NCI-H446 (cell line): ENCODE measurements around the gene ZNF33A.
"Not testable (repeated sequence)": the region's sequence is repeated elsewhere in the genome, so short reads cannot be mapped to it uniquely, and the experiment has no call there.

ENCODE experiments used
- DNase-seq, 2 experiments: peaks; one replicate each; lab custom pipeline; 2025; lab: John Stamatoyannopoulos, UW

Gene ZNF33A

DNA sequence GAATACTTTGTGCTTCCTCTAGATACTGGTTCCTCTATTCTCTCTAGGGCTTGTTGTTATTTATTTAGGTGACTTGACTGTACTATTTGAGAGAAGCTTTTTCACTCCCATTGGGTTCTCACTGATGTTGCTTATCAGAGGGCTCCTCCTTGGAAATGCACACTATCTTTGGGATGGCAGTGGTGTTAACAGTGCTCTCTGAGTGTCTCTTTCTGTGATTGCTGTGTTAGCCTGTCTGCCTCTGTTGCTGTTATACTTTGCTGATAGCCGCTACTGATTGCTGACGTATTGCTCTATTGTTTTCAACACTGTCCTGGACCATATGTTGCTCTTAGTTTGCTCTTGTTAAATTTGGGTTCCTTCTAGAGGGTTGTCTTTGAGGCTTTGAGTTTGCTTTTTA, 34.7 kb downstream of the ZNF33A start:
- no peak for DNase-seq

DNA sequence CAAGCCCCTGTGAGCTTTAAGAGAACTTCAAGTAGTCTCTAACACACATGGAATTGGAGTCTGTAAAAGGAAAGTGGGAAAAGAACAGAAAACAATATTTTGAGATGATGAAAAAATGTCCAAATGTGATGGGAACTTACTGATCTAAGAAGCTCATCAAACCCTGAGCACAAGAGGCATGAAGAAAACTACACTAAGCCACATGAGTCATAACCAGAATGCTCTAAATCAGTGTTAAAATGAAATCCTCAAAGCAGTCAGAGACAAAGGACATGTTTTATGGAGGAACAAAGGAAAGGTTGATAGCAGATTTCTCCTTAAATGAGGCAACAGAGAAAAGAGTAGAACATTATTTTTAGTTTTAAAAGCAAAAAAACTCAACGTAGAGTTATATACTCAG, 37.2 kb downstream of the ZNF33A start:
- no peak for DNase-seq

DNA sequence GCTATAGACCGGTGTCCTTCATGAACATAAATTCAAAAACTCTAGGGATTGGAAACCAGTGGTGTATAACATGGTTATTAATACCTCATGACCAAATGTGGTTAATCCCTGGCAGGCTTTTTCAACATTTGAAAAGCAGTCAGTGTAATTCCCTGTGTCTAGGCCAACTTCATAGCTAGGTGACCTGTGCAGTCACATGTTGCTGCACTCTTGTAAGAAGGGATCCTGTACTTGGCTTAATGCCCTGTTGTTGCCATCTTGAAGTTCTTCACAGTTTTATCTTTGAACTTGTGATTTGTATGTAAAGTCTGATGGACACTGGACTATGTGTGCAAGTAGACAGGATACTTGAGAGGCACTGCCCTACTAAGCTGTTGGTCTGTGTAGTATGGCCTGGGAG, 39.7 kb downstream of the ZNF33A start:
- DNase-seq, result no peak

DNA sequence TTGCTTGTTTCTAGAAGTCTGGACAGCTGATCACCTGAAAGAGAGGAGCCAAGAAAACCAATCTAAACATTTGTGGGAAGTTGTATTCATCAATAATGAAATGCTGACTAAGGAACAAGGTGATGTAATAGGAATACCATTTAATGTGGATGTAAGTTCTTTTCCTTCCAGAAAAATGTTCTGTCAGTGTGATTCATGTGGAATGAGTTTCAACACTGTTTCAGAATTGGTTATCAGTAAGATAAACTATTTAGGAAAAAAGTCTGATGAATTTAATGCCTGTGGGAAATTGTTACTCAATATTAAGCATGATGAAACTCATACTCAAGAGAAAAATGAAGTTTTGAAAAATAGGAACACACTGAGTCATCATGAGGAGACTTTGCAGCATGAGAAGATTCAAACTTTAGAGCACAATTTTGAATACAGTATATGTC, 43.9 kb downstream of the ZNF33A start:
- no peak for DNase-seq

DNA sequence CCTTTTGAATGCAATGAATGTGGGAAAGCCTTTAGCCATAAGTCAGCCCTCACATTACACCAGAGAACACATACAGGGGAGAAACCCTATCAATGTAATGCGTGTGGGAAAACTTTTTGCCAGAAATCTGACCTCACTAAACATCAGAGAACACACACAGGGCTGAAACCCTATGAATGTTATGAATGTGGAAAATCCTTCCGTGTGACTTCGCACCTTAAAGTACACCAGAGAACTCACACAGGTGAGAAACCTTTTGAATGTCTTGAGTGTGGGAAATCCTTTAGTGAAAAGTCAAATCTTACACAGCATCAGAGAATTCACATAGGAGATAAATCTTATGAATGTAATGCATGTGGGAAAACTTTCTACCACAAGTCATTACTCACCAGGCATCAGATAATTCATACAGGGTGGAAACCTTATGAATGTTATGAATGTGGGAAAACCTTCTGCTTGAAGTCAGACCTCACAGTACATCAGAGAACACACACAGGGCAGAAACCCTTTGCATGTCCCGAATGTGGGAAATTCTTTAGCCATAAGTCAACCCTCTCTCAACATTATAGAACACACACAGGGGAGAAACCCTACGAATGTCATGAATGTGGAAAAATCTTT, 44.9 kb downstream of the ZNF33A start:
- not testable (repeated sequence) for DNase-seq

DNA sequence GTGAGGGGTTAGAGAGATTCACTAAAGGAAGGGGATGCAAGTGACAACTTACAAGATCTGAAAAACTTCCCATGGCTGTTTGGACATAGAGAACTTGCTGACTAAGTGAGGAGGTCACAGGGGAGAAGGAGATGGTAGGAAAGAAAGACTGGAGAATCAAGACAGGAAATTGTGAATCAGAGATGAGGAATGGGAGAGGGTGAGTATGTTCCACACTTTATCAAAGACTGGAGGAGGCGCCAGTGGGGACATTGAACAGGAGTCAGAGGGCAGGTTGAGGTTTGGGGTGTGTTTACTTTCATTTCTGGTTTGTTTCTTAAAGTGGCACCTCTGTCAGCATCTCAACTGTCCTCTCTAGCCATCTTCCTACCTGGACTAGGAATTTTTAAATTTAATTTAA, 59.2 kb downstream of the ZNF33A start:
- DNase-seq, result not testable (repeated sequence)

DNA sequence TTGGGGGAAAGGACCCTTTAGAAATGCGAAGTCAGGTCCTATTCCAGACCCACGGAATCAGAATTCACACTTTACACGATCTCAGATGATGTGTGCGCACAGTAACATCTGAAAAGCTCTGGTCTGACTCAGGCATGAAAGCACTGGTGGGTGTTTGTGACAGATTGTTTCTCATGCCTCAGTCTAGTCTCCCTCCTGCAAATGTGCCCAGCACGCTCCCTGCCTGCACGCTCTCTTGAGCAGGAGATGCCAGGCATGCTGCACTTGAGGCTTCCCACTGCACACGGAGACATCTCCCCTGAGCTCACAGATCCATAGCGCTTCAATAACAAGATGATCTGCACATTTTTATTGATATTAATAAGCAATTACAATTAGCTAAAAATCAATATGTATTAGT, 60.0 kb downstream of the ZNF33A start:
- DNase-seq, result no peak

DNA sequence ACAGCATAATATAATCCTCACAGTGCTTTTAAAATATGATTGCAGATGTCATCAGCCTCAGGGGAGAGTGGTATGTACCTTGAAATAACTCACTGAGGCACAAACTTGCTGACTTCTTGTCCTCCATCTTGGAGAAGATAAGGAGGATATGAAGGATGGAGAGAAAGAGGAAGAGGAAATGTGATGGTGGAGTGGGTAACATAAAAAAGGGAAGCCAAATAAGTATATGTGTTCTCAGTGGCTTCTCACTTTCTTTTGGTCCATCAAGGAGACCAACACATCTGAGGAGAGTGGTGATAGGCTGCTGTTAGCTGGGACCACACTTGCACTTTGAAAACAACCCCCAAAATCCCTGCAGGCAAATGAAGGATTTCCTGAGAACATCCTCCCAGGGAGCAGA, 62.1 kb downstream of the ZNF33A start:
- DNase-seq, result no peak

DNA sequence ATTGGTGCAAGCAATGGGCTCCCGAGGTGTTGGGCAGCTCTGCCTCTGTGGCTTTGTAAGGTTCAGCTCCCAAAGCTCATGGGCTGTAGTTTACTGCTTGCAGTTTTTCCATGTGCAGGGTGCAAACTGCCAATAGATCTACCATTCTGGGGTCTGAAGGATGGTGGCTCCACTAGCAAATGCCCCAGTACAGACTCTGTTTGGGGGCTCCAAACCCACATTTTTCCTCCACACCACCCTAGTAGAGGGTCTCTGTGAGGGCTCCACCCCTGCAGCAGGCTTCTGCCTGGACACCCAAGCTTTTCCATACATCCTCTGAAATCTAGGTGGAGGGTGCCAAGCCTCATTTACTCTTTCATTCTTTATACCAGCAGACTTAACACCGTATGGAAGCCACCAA, 66.2 kb downstream of the ZNF33A start:
- DNase-seq, result no peak

DNA sequence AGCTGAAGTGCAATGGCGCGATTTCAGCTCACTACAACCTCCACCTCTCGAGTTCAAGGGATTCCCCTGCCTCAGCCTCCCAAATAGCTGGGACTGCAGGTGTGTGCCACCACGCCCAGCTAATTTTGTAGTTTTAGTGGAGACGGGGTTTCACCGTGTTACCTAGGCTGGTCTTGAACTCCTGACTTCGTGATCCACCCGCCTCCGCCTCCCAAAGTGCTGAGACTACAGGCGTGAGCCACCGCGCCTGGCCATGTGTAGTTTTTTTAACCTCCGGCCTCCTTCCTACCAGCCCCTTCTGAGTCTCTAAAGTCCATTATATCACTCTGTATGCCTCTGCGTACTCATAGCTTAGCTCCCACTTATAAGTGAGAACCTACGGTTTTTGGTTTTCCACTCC, 82.8 kb downstream of the ZNF33A start:
- not testable (repeated sequence) for DNase-seq

DNA sequence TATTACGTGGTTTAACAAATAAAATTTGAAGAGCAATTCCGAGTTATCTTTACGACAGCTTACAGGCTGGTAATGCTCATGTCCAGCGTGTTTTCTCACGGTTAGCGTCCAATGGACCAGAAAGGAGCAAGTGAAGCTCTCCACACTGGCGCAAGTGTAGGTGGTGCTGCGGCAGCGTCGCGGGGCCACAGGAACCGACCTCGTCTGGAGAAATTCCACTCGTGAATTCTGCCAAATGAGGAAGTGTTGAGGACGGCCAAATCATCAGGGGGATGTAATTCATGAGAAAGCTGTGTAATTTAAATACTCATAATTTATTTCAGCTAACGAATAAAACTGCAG, 83.3 kb downstream of the ZNF33A start:
- DNase-seq, result no peak

DNA sequence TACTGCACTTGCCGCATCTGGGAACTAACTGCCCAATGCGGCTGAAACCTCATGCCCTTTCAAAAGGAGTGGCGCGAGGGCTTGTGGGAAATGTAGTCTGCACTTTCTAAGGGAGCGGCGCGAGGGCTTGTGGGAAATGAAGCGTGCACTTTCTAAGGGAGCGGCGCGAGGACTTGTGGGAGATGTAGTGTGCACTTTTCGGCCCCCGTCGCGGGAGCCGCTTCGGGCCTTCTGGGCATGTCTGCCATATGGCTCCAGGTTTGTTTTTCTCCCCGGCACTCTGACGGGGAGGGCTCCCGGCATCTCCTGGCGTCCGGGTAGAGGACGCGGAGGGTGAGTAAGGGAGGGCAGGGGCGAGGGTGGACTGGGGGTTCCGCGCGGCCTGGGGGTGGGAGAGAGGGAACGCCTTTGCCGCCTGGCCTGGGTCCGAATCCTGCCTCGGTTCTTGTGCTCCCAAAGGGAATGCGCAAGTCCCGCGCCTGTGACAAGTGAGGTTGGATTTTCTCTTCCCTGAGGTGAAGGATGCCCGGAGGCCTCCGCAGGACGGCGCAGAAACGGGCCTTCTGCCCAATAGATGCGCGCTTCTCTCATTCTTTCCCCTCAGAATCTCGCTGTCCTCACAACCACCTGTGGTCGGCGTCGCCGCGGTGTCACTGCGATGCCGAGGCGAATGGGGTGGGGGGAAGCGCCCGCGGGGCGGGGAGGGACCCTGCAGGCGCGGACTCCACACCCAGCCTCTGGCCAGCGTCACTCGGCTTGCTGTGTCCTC, 83.9 kb downstream of the ZNF33A start, which contains the start of gene ZNF37A:
Gene ZNF37A (plus strand): TSS at position 180 of the 769 bp plus-strand sequence. CDS start 2,281 bp downstream, outside the sequence.
- peak; percentile 92 to 94 for DNase-seq

DNA sequence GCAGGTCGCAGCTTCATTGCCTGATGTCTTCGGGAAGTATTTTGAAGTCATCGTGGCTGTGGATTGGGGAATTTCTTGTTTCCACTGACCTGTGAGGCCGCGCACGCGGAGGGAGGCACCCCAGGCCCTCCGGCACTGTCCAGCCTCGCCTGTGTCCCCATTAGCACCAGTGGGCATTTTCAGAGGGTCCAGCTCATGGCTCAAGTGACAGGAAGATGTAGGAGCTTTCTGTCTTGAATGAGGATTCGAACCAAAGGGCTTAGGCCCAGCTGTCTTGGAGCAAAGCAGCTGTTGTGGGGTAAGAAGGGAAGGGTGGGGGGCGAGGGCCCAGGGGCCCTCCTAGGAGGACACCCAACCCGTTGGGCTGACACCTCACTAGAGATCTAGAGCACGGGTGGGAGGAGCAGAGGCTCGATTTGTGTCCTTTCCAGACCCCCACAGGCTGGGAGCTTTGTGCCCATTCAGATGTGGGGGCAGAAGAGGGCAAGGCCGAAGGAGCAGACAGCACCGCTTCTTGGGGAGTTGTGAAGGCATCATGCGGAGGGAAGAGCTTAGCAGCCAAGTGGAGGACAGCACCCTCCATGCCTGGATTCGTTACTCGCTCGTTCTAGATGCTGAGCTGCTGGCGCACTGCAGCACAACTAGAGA, 84.6 kb downstream of the ZNF33A start:
- DNase-seq, result no peak

DNA sequence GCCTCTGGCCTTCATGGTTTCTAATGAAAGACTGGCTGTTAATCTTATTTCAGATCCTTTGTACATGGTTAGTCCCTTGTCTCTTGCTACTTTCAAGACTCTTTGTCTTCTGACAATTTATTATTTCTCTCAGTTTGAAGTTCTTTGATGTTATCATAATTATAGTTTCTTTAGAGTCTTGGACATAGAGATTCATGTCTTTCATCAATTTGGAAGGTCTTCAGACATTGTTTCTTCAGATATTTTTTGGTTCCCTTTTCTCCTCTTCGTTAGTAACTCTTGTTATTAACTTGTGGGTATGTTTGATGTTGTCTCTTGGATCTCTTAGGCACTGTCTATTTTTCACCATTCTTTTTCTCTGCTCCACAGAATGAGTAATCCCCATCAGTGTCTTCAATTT, 92.4 kb downstream of the ZNF33A start:
- no peak for DNase-seq

DNA sequence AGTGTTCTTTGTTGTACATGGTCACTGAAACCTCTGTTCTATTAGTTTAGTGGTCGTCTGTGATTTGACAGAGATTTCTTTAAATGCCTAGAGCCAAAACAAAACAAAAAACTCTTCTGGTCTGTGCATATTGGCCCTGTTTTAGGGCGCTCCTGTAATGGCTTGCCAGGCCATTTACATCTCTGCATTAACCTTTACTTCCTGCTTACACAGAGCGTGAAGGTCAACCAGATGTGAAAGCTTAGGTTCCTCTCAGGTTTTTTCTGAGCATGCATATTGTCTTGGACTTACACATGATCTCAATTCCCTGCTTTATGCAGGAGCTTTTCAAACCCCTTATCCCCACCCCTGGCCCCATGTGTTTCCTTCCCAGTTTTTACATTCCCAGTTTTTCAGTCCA, 93.3 kb downstream of the ZNF33A start:
- no peak for DNase-seq

DNA sequence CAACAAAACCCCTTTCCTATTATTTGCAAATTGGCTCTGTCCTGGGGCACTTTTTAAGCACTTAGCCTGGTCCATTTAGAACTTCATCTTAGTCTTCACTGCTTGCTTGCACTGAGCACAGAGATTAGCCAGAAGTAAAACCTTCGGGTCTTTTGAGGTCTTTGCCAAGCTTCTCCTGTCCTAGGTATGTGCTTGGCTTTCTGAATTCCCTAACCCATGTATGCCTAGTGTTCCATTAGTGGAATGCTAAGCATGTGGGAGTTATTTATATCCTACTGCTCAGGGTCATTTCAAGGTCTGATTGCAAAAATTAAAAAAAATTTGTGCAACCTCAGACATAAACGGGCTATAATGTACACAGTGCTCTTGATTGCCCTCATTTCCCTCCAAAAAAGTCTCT, 101.7 kb downstream of the ZNF33A start:
- no peak for DNase-seq
